MM.1S (cell line): ENCODE results near the gene CLSTN1.

Experiments
- CTCF ChIP-seq: fragments of 300-600 bp; sonication (generic); IDR thresholded peaks from 2 replicates; pipeline ENCODE4 v1.5.1; 2016; ENCODE audit warnings: antibody characterized with exemption, low read length, mixed read lengths
- EZH2 ChIP-seq: fragments of 300-600 bp; sonication (generic); optimal IDR thresholded peaks from 2 replicates; pipeline ENCODE3; 2017; ENCODE audit warnings: low read depth, mild to moderate bottlenecking, antibody characterized with exemption, low read length, mixed read lengths
- EZH2phosphoT487 ChIP-seq: fragments of 300-600 bp; sonication (generic); IDR thresholded peaks from 2 replicates; pipeline ENCODE4 v1.6.1; 2018; ENCODE audit warnings: antibody characterized with exemption, low read length

- TF ChIP-seq CTCF (no peak), EZH2phosphoT487 (no peak), EZH2 (no peak)
Observed at GRCh38 chr1:9858293-9859035, 34.7 kb upstream of the CLSTN1 start.
